ENCODE results near the gene CD300LF.

Gene CD300LF

GRCh38 chr17:74732042-74732867, 19.5 kb upstream of the CD300LF start:
- DNase-seq (ENCODE audit: low spot score), result no peak
- no peak for TF ChIP-seq CTCF (IDR thresholded peaks at IDR 0.05; ENCODE audit: extremely low read depth, insufficient read depth, missing control alignments)
- in situ Hi-C loops (cut with MboI; ENCODE audit: low pct_unique_long_range_greater_than_20kb, low sequenced_read_pairs, unreplicated experiment), result no loop called here

- DNase-seq (ENCODE audit: low spot score), result no peak
- in situ Hi-C loops (cut with MboI; ENCODE audit: low pct_unique_long_range_greater_than_20kb, low sequenced_read_pairs, unreplicated experiment), result no loop called here
- TF ChIP-seq CTCF (IDR thresholded peaks at IDR 0.05; ENCODE audit: extremely low read depth, insufficient read depth, missing control alignments), result no peak
Measured at GRCh38 chr17:74731347-74731605, 18.6 kb upstream of the CD300LF start.

- no peak for DNase-seq (ENCODE audit: low spot score)
- in situ Hi-C loops (cut with MboI; ENCODE audit: low pct_unique_long_range_greater_than_20kb, low sequenced_read_pairs, unreplicated experiment), result no loop called here
Measured at GRCh38 chr17:74730491-74731346, 18.0 kb upstream of the CD300LF start.

GRCh38 chr17:74729866-74730265, 17.1 kb upstream of the CD300LF start:
- DNase-seq (ENCODE audit: low spot score), result no peak
- in situ Hi-C loops (cut with MboI; ENCODE audit: low pct_unique_long_range_greater_than_20kb, low sequenced_read_pairs, unreplicated experiment), result no loop called here
- TF ChIP-seq CTCF (IDR thresholded peaks at IDR 0.05; ENCODE audit: extremely low read depth, insufficient read depth, missing control alignments), result no peak

More at GRCh38 chr17:74730491-74731346, 18.0 kb upstream of the CD300LF start:
- no peak for TF ChIP-seq CTCF (IDR thresholded peaks at IDR 0.05; ENCODE audit: extremely low read depth, insufficient read depth, missing control alignments)

GRCh38 chr17:74729368-74729767, 16.6 kb upstream of the CD300LF start:
- in situ Hi-C loops (cut with MboI; ENCODE audit: low pct_unique_long_range_greater_than_20kb, low sequenced_read_pairs, unreplicated experiment), result no loop called here
- no peak for TF ChIP-seq CTCF (IDR thresholded peaks at IDR 0.05; ENCODE audit: extremely low read depth, insufficient read depth, missing control alignments)
- DNase-seq (ENCODE audit: low spot score), result no peak

GRCh38 chr17:74728702-74729075, 16.0 kb upstream of the CD300LF start:
- in situ Hi-C loops (cut with MboI; ENCODE audit: low pct_unique_long_range_greater_than_20kb, low sequenced_read_pairs, unreplicated experiment), result no loop called here
- no peak for TF ChIP-seq CTCF (IDR thresholded peaks at IDR 0.05; ENCODE audit: extremely low read depth, insufficient read depth, missing control alignments)
- DNase-seq (ENCODE audit: low spot score), result no peak
